HCT116 (cell line): ENCODE measurements around the gene ATP8B3.

Source experiments
- CTCF ChIP-seq, 3 experiments: fragments of 200-600 bp in 1 of 3; sonication (generic) in 1 of 3; IDR thresholded peaks in 2 of 3; conservative IDR thresholded peaks in 1 of 3; 2 replicates each; pipeline ENCODE4 v1.5.1; 2012 to 2017; ENCODE audit warnings: low read depth in 2 of 3, low read length in 2 of 3, antibody characterized with exemption in 1 of 3, borderline replicate concordance in 1 of 3, control low read depth in 1 of 3, mild to moderate bottlenecking in 1 of 3, mixed read lengths in 1 of 3, mixed run types in 1 of 3, moderate library complexity in 1 of 3; ENCODE audit not compliant: insufficient read depth in 1 of 3
- ELF1 ChIP-seq: IDR thresholded peaks from 2 replicates; pipeline ENCODE4 v1.6.1; 2012; ENCODE audit warnings: low read depth, borderline replicate concordance
- POLR2AphosphoS5 ChIP-seq: IDR thresholded peaks from 2 replicates; pipeline ENCODE4 v1.6.1; 2011; ENCODE audit warnings: mild to moderate bottlenecking, low read depth, low read length, moderate library complexity
- RAD21 ChIP-seq: IDR thresholded peaks from 2 replicates; pipeline ENCODE4 v1.6.1; 2012; ENCODE audit warnings: low read depth, mild to moderate bottlenecking
- SP1 ChIP-seq: IDR thresholded peaks from 2 replicates; pipeline ENCODE4 v1.6.1; 2012; ENCODE audit warnings: low read depth
- ZNF274 ChIP-seq: fragments of 200-500 bp; sonication (Bioruptor generic); IDR thresholded peaks from 2 replicates; pipeline ENCODE4 v1.6.1; 2014; ENCODE audit warnings: mild to moderate bottlenecking, low read depth, low read length, inconsistent platforms

- TF ChIP-seq ZNF274 (no peak), CTCF (IDR thresholded peaks at IDR 0.05 in 2 of 3, conservative IDR thresholded peaks at IDR 0.05 in 1 of 3; ENCODE audit: borderline replicate concordance in 1 of 3, insufficient read depth in 1 of 3, low read depth in 2 of 3, low read length in 2 of 3) (no peak), POLR2AphosphoS5 (no peak), RAD21 (no peak), SP1 (no peak), ELF1 (no peak)
Observed at GRCh38 chr19:1762243-1763117, 49.6 kb downstream of the ATP8B3 start.
